Measurements from ENCODE around the gene RBMS1.

- TF ChIP-seq CTCF (IDR thresholded peaks at IDR 0.05): no peak
- TF ChIP-seq POLR2A (IDR thresholded peaks at IDR 0.05; ENCODE audit: low read length): no peak
- no peak for TF ChIP-seq CBX8 (IDR thresholded peaks at IDR 0.05)
- TF ChIP-seq REST (IDR thresholded peaks at IDR 0.05): no peak
These were observed 60.0 kb downstream of the RBMS1 start for GRCh38 chr2:160433466-160434140.
